PFSK-1 (cell line): ENCODE measurements around the gene WDR20.

Experiments
- FOXP2 ChIP-seq: optimal IDR thresholded peaks from 2 replicates; pipeline ENCODE3; 2011; ENCODE audit warnings: borderline replicate concordance, control low read depth, inconsistent platforms; ENCODE audit not compliant: insufficient read depth; ENCODE audit errors: extremely low read length, extremely low read depth
- POLR2AphosphoS5 ChIP-seq: IDR thresholded peaks from 2 replicates; pipeline ENCODE4 v1.6.1; 2012; ENCODE audit warnings: low read depth, mild to moderate bottlenecking, control low read depth, low read length, moderate library complexity
- SIN3A ChIP-seq: IDR thresholded peaks from 2 replicates; pipeline ENCODE4 v1.6.1; 2012; ENCODE audit warnings: mild to moderate bottlenecking, low read length, moderate library complexity, borderline replicate concordance; ENCODE audit not compliant: insufficient read depth
- TAF1 ChIP-seq: IDR thresholded peaks from 2 replicates; pipeline ENCODE4 v1.6.1; 2012; ENCODE audit warnings: low read length, control low read depth, borderline replicate concordance; ENCODE audit not compliant: insufficient read depth
- TF ChIP-seq, protein P1 (sequence below), 2 experiments: IDR thresholded peaks; 2 replicates each; pipeline versions ENCODE4 v1.6.1 to v1.8.0; 2011 to 2012; ENCODE audit warnings: low read depth in 2 of 2, low read length in 2 of 2, control low read depth in 1 of 2, inconsistent platforms in 1 of 2, mild to moderate bottlenecking in 1 of 2, moderate library complexity in 1 of 2; ENCODE audit not compliant: insufficient read depth in 1 of 2

The WDR20 gene

DNA sequence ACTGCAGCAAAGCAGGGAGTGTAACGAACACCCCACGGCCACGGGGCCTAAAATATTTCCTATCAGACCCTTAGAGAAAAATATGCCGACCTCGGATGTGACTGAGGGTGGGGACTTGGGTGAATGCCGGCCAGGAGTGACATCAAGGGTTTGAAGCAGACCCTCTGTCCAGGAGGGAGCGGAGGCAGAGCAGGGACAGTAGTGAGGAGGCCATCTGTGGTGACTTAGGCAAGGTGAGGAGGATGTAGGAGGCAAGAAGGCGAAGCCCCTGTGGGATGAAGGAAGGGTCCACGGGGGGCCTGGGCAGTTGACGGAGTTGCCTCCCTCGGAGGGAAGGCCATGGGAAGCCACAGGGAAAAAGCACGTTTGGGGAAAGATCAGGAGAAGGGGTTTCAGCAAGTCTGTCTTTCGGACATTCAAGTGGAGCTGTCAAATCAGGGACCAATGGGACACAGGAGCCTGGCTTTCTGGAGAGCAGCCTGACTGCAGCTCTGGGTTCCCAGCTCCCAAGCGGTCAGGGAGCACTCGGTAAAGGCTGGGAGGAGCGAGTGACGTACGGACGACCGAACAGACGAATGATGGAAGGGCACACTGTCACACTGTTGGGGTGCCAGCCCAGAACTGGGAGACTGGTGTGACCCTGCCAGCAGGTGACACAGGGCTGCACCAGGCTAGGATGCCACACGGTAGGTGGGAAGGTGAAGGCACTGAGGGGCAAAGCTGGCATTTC, 90.9 kb downstream of the WDR20 start:
- TF ChIP-seq TAF1 = no peak

DNA sequence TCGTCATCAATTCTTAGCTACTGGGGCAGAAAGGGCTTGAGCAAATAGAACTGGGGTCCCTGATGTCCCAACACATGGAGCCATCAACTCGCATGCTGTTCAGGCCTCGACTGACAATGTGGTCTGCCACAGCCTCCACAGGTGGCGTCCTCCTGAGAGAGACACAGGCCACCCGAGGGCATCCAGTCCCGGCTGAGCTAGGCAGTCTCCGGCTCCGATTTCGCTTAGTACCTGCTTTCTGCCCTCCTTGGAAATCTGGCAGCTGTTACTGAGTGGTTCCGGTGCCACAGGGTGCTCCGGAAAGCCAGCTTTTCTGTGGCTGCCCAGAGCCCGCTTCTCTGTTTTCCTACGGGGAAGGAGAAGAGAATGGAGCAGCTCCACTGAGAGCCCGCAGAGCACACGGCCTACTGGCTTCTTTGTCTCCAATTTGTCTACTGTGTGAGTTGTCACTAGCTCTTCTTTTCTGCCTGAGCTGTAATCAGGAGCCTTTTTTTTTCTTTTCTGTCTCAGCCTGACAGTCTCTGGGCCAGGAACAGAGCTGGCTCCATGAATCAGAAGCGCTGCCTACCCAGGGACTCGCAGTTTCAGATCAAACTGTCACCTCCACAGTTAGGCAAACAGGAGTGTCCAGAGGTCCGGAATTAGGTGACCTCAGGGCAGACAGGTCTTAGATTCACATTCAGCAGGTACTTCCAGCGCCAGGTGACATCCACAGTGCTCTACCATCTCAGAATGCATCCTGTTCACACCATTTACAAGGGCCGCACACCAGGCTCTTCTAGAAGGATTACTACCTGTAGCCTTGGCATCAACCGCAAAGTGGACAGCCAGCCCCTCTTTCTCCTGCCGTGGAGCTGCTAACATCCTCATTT, 92.0 kb downstream of the WDR20 start:
- TF ChIP-seq SIN3A (no peak), POLR2AphosphoS5 (no peak), FOXP2 (no peak), TAF1 (no peak)
- TF ChIP-seq, protein P1, sequence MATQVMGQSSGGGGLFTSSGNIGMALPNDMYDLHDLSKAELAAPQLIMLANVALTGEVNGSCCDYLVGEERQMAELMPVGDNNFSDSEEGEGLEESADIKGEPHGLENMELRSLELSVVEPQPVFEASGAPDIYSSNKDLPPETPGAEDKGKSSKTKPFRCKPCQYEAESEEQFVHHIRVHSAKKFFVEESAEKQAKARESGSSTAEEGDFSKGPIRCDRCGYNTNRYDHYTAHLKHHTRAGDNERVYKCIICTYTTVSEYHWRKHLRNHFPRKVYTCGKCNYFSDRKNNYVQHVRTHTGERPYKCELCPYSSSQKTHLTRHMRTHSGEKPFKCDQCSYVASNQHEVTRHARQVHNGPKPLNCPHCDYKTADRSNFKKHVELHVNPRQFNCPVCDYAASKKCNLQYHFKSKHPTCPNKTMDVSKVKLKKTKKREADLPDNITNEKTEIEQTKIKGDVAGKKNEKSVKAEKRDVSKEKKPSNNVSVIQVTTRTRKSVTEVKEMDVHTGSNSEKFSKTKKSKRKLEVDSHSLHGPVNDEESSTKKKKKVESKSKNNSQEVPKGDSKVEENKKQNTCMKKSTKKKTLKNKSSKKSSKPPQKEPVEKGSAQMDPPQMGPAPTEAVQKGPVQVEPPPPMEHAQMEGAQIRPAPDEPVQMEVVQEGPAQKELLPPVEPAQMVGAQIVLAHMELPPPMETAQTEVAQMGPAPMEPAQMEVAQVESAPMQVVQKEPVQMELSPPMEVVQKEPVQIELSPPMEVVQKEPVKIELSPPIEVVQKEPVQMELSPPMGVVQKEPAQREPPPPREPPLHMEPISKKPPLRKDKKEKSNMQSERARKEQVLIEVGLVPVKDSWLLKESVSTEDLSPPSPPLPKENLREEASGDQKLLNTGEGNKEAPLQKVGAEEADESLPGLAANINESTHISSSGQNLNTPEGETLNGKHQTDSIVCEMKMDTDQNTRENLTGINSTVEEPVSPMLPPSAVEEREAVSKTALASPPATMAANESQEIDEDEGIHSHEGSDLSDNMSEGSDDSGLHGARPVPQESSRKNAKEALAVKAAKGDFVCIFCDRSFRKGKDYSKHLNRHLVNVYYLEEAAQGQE (IDR thresholded peaks at IDR 0.05; ENCODE audit: insufficient read depth in 1 of 2, low read depth in 2 of 2, low read length in 2 of 2) = no peak

- TF ChIP-seq, protein P1 (IDR thresholded peaks at IDR 0.05; ENCODE audit: insufficient read depth in 1 of 2, low read depth in 2 of 2, low read length in 2 of 2) = no peak
- no peak for TF ChIP-seq FOXP2
- TF ChIP-seq TAF1 = no peak
These were observed 92.6 kb downstream of the WDR20 start for GRCh38 chr14:102232348-102232625.

DNA sequence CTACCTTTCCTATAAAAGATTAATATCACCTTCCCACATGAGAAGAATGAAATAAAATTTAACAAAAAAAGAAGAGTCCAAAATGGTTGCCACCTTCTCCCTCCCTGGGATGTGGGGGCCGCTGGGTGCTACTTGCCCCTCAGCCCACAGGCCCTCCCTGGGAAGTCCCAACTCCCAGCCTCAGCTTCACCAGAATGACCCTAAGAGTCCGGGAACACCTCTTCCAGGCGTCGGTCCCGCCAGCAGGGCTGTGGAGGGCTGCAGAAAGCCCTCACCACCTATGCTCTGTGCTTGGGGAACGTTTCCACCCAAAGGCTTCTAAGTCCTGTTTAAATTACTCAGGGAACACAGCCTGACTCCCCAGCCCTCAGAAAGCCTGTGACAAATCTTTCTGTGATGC, 93.4 kb downstream of the WDR20 start:
- TF ChIP-seq POLR2AphosphoS5 (no peak), TAF1 (no peak), SIN3A (no peak), FOXP2 (no peak)
- TF ChIP-seq, protein P1 (IDR thresholded peaks at IDR 0.05; ENCODE audit: insufficient read depth in 1 of 2, low read depth in 2 of 2, low read length in 2 of 2) = no peak

GRCh38 chr14:102234331-102235264, 94.9 kb downstream of the WDR20 start:
- no peak for TF ChIP-seq SIN3A
- TF ChIP-seq POLR2AphosphoS5 = no peak
- no peak for TF ChIP-seq FOXP2
- TF ChIP-seq TAF1 = no peak
